Measurements from ENCODE around the gene RPL36.
"Not testable (repeated sequence)": the region's sequence is repeated elsewhere in the genome, so short reads cannot be mapped to it uniquely, and the experiment has no call there.

Gene RPL36

DNA sequence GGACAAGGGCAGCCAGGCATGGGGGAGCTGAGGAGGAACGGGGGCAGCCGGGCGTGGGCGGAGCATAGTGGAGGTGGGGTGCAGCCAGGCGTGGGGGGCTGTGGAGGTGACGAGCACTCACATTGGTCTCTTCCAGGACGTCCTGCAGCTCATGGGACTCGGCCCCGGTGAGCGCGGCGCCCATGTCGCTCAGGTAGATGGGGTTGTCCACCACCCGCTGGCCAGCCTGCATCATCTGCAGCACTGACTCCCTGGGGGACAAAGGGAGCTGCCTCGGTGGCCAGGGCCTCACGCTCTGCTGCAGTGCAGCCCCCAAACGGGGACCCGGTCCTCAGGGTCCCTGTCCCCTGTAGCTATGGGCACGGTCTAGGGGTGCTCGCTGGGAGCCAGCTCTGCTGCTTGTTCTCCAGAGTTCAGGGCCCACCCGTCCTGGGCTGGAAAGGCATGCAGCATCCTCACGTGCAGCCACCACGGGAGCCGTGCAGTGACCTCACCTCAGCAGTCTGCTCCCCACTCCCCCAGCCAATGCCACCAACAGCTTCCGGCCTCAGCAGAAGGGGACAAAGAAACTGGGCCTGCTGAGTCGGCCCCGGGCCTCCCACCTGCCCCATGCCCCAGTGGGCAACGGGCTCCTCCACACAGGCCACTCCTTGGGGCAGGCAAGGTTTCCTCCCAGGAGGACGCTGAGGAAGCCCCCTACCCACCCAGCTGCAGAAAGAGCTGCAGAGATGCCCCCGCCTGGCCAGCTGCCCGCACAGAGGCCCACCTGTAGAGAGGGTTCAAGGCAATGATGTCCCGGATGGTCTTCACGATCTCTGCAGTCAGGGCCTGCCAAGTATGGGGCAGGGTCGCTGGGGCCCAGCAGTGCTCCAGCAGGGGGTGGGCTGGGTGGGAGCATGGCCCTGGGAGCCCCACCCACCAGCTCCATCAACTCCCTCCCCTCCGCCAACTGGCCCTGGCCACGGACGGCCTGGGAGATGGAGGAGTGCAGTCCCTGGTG is 17.8 kb downstream of the RPL36 start:
- DNase-seq = no peak

DNA sequence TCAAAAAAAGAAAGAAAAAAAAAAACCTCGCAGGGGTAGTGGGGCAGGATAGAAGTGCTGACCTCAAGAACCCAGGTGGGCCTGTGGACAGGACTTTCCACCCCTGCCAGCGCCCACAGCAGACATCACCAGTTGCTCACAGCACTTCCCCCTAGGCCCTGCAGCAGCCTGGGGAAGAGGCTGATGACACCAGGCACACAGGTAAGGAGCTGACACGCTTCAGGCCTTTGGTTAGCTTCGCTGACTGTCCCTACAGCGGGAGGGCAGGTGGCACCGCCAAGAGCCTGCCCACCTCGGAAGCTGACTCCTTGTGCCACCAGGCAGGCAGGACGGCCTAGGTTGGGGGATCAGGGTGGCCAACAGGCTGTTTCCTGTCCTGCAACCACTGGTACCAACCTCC is 20.9 kb downstream of the RPL36 start:
- no peak for DNase-seq

DNA sequence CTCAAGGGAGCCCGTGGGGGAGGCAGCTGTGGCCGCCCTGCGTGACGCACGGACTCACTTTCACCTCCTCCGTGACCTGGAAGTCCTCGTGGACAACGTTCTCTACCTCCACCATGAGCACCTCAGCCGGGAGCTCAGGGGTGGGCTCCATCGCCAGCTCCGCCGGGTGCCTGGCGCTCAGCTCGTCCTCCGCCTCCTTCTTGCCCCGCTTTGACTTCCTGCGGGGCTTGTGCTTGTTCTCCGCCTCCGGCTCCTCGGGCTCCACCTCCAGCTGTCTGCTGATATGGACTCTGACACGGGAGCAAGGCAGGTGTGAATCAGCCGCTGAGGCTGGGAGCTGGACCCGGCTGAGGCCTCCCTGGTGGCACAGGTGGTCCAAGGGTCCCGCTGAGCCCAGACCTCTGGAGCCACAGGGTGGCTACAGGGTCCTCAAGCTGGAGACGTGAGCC is 21.6 kb downstream of the RPL36 start:
- no peak for DNase-seq

DNA sequence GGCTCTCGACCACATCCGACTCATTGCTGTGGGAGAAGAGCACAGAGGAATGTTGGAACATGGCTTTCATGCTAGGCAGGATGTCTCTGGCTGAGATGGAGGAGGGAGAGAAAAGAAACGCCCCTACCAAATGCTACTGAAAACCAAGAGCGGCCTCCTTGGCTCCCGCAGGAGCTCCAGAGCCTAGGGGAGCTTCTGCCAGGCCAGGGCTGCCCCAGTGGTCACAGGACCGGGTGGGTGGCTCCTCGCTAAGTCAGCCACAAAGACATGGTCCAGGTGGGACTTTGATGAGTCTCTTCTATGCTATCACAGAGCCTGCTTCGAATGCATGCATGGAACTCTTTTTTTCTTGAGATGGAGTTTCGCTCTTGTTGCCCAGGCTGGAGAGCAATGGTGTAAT is 23.1 kb downstream of the RPL36 start:
- DNase-seq = no peak

DNA sequence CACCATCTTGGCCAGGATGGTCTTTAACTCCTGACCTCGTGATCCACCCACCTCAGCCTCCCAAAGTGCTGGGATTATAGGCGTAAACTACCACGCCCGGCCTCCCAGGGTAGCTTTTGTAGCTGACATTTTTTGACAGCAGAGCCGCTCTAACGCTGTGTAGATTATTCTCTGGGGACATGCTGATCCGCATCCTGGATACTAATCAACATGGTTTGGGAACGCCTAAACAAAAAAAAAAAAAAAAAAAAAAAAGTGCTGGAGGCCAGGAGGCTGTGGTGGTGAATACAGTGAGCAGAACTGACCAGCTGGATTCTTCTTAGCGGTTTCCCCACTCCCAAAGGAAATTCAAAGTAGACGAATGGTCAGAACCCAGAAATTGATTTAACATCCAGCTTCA is 24.7 kb downstream of the RPL36 start:
- DNase-seq = no peak

DNA sequence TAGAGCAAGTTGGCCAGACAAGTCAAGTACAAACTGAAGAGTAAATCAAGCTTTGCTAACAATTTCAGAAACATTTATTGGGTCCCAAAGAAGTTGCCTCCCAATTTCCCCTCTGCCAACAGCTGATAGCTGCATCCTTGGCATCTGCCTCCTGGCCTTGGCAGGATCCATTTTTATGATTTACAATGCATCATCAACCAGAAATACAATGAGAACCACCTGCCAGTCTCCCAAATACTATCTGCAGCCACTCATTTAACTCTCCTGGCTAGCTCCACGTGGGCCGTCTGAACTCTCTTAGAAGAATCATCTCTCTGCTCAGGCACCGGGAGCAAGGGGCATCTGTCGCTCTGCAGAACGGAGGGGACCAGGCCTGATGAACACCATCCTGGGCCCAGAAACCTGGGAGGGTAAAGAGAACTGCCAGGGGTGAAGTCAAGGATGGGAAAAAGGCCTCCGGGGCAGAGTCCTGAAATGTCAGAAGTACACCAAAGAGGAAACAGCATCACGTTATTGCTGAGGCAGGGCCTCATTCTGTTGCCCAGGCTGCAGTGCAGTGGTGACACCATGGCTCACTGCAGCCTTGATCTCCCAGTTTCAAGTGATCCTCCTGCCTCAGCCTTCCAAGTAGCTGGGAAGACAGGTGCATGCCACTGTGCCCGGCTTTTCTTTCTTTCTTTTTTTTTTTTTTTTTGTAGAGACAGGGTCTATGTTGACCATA is 27.3 kb downstream of the RPL36 start:
- no peak for DNase-seq

DNA sequence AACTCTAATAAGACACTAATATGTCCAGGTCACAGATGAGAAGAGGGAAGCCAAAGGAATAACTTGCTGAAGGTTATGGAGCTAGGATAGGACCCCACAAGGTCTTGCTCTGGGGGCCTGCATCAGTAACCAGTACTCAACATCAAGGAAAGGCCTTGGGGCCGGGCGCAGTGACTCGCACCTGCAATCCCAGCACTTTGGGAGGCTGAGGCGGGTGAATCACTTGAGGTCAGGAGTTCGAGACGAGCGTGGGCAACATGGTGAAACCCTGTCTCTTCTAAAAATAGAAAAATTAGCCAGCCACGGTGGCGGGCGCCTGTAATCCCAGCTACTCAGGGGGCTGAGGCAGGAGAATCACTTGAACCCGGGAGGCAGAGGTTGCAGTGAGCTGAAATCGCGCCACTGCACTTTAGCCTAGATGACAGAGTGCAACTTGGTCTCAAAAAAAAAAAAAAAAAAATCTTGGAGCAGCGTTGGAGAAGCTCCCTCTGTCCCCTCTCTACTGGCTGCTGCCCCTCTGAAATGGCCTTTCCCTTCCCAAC is 28.0 kb downstream of the RPL36 start:
- DNase-seq = peak; percentile 71 to 75

DNA sequence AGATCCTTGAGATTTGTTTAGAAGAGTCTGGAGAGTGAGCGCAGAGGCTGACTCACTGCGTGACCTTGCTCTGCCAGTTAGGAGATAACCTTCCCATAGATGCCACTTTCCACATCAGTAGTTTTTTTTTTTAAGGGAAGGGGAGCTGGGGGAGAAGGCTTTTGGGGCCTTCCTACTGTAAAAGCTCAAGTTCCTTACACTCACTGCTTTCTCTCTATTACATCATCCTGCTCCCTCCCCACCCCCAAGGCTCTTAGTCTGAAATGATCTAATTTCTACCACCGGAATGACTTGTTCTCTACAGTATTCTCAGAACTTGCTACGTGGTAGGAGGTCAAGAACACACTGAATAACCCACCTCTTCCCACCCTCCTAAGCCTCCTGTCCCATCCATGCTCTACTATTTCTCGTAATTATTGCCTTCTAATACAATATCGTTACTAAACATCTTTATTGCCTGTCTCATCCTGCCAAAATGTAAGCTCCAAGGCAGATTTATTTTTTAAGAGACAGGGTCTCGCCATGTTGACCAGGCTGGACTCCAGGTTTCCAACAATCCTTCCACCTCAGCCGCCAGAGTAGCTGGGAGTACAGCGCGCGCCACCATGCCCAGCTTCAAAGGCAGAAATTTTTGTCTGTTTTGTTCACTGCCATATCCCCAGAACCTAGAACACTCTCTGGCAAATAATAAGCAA is 28.6 kb downstream of the RPL36 start:
- peak; percentile 67 to 78 for DNase-seq

DNA sequence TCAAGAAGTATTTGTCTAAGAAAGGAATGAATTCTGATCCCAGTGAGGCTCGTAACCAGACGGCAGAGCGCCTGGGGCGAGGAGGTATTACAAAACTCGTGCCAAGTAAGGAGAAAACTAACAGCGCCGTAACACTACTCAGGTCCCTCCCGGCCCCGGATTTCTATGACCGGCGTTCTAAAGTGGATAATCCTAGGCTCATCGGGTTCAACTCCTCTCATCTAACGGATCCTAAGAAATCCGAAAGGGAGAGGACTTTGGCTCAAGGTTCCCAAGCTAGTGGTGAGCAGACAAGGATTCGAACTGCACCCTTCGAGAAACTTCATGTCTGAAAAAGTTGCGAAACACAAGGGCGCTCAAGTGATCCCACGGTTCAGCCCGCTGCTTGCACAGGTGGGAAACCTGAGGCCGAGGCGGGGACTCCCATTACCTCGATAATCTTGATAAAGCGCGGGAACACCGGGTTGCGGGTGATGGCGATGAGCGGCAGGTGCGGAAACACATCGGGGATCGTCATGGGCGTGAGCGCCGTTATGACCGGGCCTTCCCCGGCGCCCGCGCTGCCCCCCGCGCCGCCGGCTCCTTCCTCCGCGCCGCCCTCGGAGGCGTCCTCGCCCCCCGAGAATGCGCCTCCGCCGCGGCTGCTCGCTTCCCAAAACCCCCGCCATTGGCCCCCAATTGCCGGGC is 29.3 kb downstream of the RPL36 start:
- DNase-seq = peak; percentile 44 to 49

DNA sequence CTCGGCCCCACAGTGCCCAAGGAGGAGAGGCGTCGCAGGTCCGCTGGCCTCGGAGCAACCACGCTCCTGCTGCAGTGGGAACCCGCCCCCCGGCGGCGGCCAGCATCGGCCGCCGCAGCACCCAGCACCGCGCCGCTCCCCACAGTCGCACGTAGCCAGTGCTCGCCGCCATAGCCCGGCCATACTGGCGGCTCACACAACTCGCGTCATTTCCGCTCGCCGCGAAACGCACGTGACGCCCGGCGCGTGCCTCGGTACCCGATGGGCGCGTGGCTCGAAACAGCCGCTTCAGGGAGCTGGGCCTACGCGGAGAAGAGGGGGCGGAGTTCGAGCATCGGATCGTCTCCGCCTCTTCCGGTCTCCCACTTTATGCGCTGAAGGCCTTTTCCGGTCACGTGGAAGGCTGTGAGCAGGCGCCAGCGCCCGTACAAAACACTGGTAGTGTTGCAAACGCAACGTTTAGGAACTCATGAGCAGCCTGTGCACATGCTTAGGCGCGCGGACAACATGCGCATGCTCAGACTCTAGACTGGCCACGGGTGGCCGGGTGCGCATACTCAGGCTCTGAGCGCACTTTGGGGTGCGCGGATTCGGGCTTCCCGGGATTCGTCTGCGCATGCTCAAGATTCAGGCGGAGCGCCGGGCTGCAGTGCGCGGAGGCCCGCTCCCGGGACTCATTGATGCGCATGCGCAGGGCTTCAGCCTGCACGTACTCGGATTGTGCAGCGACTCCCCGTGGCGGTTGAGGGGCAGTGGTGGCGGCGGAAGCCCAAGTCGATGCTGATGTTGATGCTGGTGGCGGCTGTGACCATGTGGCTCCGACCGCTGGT is 30.1 kb downstream of the RPL36 start, which contains the start of the genes CATSPERD and LONP1:
Gene CATSPERD, plus strand, starts transcription at position 677 of the 830 bp plus-strand sequence. Its CDS starts 101 bp downstream, at position 778.
Gene LONP1, minus strand, starts transcription at position 186 of the 830 bp plus-strand sequence. Its CDS starts 14 bp downstream, at position 172.
- peak; percentile 97 to 98 for DNase-seq

DNA sequence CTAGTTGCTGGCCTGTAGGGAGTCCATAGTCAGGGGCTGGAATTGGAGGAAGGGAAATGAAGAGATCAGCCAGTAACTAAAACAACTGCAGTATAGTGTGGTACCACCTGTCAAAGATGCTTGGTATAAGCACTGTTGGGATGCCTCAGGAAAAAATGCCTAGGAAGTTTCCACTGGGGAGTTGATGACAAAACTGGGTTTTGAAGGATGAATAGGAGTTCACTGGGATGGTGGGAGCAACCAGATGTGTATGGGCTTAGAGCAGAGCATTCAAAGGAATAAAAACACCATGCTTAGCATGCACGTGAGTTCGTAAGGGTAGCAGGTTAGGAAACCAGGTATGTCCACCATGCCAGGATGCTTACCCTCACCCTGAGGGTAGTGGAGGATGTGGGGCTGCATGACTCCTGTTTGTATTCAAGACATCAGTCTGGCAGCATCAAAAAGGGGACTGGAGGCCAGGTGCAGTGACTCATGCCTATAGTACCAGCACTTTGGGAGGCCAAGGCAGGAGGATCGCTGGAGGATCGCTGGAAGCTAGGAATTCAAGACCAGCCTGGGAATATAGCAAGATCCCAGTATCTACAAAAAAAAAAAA is 37.5 kb downstream of the RPL36 start:
- DNase-seq = no peak

DNA sequence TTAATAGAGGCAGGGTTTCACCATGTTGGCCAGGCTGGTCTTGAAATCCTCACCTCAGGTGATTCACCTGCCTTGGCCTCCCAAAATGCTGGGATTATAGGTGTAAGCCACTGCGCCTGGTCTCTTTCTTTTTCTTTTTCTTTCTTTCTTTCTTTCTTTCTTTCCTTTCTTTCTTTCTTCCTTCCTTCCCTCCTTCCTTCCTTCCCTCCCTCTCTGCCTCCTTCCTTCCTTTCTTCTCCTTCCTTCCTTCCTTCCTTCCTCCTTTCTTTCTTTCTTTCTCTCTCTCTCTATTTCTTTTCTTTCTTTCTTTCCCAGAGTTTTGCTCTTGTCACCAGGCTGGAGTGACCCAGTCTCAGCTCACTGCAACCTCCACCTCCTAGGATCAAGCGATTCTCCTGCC is 43.1 kb downstream of the RPL36 start:
- DNase-seq = not testable (repeated sequence)

DNA sequence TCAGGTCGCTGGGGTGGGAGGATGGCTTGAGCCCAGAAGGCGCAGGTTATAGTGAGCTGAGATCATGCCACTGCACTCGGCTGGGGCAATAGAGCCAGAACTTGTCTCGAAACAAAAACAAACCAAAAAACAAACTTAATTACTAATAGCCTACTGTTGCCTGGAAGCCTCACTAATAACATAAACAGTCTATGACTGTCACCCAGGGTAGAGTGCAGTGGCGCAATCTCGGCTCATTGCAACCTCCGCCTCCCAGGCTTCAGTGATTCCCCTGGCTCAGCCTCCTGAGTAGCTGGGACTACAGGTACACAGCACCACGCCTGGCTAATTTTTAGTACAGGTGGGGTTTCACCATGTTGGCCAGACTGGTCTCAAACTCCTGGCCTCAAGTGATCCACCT is 48.3 kb downstream of the RPL36 start:
- DNase-seq = no peak
